Panc1 (cell line): ENCODE data around the gene CLEC2D. TPM values are rescaled to one million over a fixed set of nuclear protein-coding genes. Genes with fewer than 3 reads are reported as not detected.

Source experiments
- ATAC-seq: fragments of 200-7000 bp; cut with Tn5 transposase; 2 replicates; pipeline ENCODE4 v1.9.1; 2020; ENCODE audit warnings: mild to moderate bottlenecking, moderate library complexity
- BruUV-seq: library from RNA; stranded (reverse); fragments of 400-500 nt; replicated peaks from 2 replicates; lab custom pipeline; 2021; lab: Mats Ljungman, UMichigan
- CTCF ChIA-PET: fragments of 300-600 bp; sonication (Branson Sonifier 250); formaldehyde crosslinking; loops from one replicate; lab custom pipeline; 2022; ENCODE audit warnings: antibody characterized with exemption; lab: Charles Lee
- POLR2A ChIA-PET: fragments of 300-600 bp; sonication (Branson Sonifier 250); formaldehyde crosslinking; loops from one replicate; lab custom pipeline; 2022; ENCODE audit warnings: antibody characterized with exemption; lab: Charles Lee
- DNase-seq: peaks from one replicate; pipeline ENCODE4 v3.0.0-alpha.2; 2010; ENCODE audit warnings: low read depth, low spot score
- H3K27ac ChIP-seq: 2 replicates; pipeline ENCODE4 v1.5.1; 2011; ENCODE audit warnings: mild to moderate bottlenecking, low read length, inconsistent platforms
- H3K27me3 ChIP-seq: fragments of 200-500 bp; sonication (Bioruptor generic); 2 replicates; pipeline ENCODE4 v1.6.0; 2014; ENCODE audit warnings: low read length, inconsistent platforms; ENCODE audit not compliant: control insufficient read depth, insufficient read depth
- H3K36me3 ChIP-seq: fragments of 200-500 bp; sonication (Bioruptor generic); 2 replicates; pipeline ENCODE4 v1.5.1; 2014; ENCODE audit warnings: inconsistent platforms, mild to moderate bottlenecking, low read length, moderate library complexity; ENCODE audit not compliant: control insufficient read depth, insufficient read depth
- H3K4me1 ChIP-seq: 2 replicates; pipeline ENCODE4 v1.5.1; 2011; ENCODE audit warnings: inconsistent platforms, mild to moderate bottlenecking, low read length, moderate library complexity; ENCODE audit not compliant: control insufficient read depth, insufficient read depth
- H3K4me3 ChIP-seq, 2 experiments: 2 replicates each; pipeline ENCODE4 v1.5.1; 2011 to 2012; ENCODE audit warnings: low read depth in 2 of 2, low read length in 2 of 2, mild to moderate bottlenecking in 2 of 2, inconsistent platforms in 1 of 2, moderate library complexity in 1 of 2
- H3K9me3 ChIP-seq: fragments of 200-500 bp; sonication (Bioruptor generic); 2 replicates; pipeline ENCODE4 v1.5.1; 2014; ENCODE audit warnings: low read depth, mild to moderate bottlenecking, inconsistent platforms, low read length, moderate library complexity; ENCODE audit not compliant: control insufficient read depth, insufficient read depth
- POLR2AphosphoS5 ChIP-seq: IDR thresholded peaks from 2 replicates; pipeline ENCODE4 v1.6.1; 2012; ENCODE audit warnings: mild to moderate bottlenecking, low read depth, low read length, moderate library complexity
- SIN3A ChIP-seq: IDR thresholded peaks from 2 replicates; pipeline ENCODE4 v1.6.1; 2012; ENCODE audit warnings: low read depth, mild to moderate bottlenecking, low read length, moderate library complexity, borderline replicate concordance; ENCODE audit not compliant: insufficient read depth
- TCF7L2 ChIP-seq: IDR thresholded peaks from 2 replicates; pipeline ENCODE4 v1.6.1; 2011; ENCODE audit warnings: mild to moderate bottlenecking, low read depth, low read length, inconsistent platforms
- in situ Hi-C: cut with HindIII; loops from 2 replicates; pipeline ENCODE4 v1.10.0; 2016; ENCODE audit warnings: low sequenced_read_pairs, low pct_unique_long_range_greater_than_20kb
- intact Hi-C: fragments of 100-400 bp; cut with micrococcal nuclease; formaldehyde crosslinking; loops from one replicate; pipeline ENCODE4 v1.10.0; 2022; ENCODE audit not compliant: unreplicated experiment
- total RNA-seq: library from RNA; stranded (reverse); gene quantifications from one replicate; pipeline ENCODE4 v1.2.1, GENCODE V29; 2021; ENCODE audit not compliant: unreplicated experiment
- TF ChIP-seq, protein P1 (sequence below): fragments of 450-650 bp; IDR thresholded peaks from 2 replicates; pipeline ENCODE4 v1.5.1; 2017; ENCODE audit warnings: mild to moderate bottlenecking
- TF ChIP-seq, protein P2 (sequence below), 2 experiments: IDR thresholded peaks; 2 replicates each; pipeline ENCODE4 v1.6.1; 2011 to 2012; ENCODE audit warnings: low read depth in 2 of 2, control low read depth in 1 of 2, low read length in 1 of 2, mild to moderate bottlenecking in 1 of 2, moderate library complexity in 1 of 2; ENCODE audit not compliant: insufficient read depth in 1 of 2

CLEC2D gene
- total RNA-seq, 1 experiment from 2014 or later: 2.3 TPM

DNA sequence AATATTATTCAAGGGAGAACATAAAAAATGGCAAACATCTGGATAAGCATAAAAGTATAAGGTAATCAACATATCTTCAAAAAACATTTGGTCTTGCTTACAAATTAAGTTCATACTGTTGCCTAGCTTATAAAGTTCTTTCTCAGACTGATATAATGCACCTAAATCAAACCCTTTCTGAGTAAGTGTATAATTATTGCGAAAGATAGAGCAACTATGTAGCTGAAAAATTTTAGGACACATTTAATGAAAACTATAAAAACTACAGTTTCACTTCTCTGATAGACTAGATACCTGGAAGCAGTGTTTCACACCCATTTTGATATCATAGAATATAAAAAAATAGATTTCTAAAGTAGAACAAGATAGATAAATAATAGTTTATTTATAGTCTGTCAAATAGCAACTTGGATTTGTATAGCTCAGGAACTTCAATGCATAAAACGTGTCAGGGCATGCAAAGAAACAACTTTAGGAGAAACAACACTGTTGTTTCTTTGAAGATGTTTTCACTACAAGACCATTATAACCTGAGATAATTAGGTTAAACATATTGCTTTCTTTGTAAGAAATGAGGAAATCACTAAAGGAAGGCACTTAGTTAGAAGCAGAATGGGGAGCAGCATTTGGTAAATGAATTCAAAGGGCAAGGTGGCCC lies 55.8 kb downstream of the CLEC2D start:
- BruUV-seq: no TSS peak
- in situ Hi-C loops (no loop called here), intact Hi-C loops (no loop called here)
- Histone ChIP-seq H3K9me3 (no peaks in the 10 kb centered on the region), H3K27me3 (no peaks in the 10 kb centered on the region), H3K4me3 (no peak overlapping the region), H3K36me3 (no peaks in the 10 kb centered on the region), H3K4me1 (peaks cover 2% of the 10 kb centered on the region; the same call in 1 of the 2 replicates), H3K27ac (no peak overlapping the region)
- TF ChIP-seq SIN3A: no peak
- no peak for TF ChIP-seq TCF7L2
- TF ChIP-seq POLR2AphosphoS5: no peak
- TF ChIP-seq, protein P1, sequence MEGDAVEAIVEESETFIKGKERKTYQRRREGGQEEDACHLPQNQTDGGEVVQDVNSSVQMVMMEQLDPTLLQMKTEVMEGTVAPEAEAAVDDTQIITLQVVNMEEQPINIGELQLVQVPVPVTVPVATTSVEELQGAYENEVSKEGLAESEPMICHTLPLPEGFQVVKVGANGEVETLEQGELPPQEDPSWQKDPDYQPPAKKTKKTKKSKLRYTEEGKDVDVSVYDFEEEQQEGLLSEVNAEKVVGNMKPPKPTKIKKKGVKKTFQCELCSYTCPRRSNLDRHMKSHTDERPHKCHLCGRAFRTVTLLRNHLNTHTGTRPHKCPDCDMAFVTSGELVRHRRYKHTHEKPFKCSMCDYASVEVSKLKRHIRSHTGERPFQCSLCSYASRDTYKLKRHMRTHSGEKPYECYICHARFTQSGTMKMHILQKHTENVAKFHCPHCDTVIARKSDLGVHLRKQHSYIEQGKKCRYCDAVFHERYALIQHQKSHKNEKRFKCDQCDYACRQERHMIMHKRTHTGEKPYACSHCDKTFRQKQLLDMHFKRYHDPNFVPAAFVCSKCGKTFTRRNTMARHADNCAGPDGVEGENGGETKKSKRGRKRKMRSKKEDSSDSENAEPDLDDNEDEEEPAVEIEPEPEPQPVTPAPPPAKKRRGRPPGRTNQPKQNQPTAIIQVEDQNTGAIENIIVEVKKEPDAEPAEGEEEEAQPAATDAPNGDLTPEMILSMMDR: no peak
- TF ChIP-seq, protein P2, sequence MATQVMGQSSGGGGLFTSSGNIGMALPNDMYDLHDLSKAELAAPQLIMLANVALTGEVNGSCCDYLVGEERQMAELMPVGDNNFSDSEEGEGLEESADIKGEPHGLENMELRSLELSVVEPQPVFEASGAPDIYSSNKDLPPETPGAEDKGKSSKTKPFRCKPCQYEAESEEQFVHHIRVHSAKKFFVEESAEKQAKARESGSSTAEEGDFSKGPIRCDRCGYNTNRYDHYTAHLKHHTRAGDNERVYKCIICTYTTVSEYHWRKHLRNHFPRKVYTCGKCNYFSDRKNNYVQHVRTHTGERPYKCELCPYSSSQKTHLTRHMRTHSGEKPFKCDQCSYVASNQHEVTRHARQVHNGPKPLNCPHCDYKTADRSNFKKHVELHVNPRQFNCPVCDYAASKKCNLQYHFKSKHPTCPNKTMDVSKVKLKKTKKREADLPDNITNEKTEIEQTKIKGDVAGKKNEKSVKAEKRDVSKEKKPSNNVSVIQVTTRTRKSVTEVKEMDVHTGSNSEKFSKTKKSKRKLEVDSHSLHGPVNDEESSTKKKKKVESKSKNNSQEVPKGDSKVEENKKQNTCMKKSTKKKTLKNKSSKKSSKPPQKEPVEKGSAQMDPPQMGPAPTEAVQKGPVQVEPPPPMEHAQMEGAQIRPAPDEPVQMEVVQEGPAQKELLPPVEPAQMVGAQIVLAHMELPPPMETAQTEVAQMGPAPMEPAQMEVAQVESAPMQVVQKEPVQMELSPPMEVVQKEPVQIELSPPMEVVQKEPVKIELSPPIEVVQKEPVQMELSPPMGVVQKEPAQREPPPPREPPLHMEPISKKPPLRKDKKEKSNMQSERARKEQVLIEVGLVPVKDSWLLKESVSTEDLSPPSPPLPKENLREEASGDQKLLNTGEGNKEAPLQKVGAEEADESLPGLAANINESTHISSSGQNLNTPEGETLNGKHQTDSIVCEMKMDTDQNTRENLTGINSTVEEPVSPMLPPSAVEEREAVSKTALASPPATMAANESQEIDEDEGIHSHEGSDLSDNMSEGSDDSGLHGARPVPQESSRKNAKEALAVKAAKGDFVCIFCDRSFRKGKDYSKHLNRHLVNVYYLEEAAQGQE (IDR thresholded peaks at IDR 0.05; ENCODE audit: insufficient read depth in 1 of 2, low read depth in 2 of 2, low read length in 1 of 2): no peak
- no peak for DNase-seq
- CTCF ChIA-PET: no interaction called here
- no peak for ATAC-seq
- POLR2A ChIA-PET: no interaction called here

DNA sequence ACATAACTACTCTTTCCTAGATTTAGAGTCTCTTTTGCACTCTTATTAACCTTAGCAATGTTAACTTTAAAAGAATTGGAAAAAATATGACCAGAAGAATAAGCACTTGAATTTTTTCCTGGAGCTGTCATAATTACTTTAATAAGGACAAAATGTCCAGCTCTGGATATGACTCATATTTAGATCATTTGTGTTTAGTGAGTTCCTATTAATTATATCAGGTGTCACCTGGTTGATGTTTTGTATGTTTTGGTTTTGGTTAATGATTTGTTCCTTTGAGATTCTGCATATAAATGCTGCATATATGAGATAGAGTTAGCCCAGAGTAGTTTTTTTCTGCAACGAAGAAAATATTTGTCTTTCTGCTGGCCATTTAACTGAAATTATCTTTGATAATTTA lies 58.3 kb downstream of the CLEC2D start:
- Histone ChIP-seq H3K4me1 (no peaks in the 10 kb centered on the region), H3K27ac (no peak overlapping the region), H3K9me3 (no peaks in the 10 kb centered on the region), H3K4me3 (no peak overlapping the region), H3K36me3 (no peaks in the 10 kb centered on the region), H3K27me3 (no peaks in the 10 kb centered on the region)
- in situ Hi-C loops (no loop called here), intact Hi-C loops (no loop called here)
- CTCF ChIA-PET: no interaction called here
- no peak for DNase-seq
- no peak for ATAC-seq
- POLR2A ChIA-PET: no interaction called here
- no TSS peak for BruUV-seq
- TF ChIP-seq, protein P1: no peak
- TF ChIP-seq TCF7L2: no peak
